ENCODE measurements around the gene GIPC1. TPM values are rescaled to one million over a fixed set of nuclear protein-coding genes. Genes with fewer than 3 reads are reported as not detected.

The GIPC1 gene
- total RNA-seq, 1 experiment from 2014 or later, result 103 TPM

DNA sequence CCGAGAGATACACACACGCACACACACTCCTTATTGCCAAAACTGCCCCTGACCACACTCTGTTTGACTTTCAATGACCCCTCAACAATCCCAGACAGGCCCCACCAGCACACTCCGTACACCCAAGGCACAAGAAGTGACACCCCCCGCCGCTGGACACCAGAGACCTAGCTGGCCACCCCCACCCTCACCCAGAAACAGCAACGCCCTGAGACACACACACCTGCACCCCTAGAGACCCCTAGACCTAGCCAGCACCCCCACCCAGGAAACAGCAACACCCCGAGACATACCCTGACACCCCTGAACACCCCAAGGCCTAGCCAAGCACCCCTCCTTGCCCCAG is 19.6 kb downstream of the GIPC1 start (continued):
- TF ChIP-seq RAD21 (IDR thresholded peaks at IDR 0.05; ENCODE audit: low read depth), result no peak
- TF ChIP-seq YY1 (IDR thresholded peaks at IDR 0.05; ENCODE audit: extremely low read depth, insufficient replicate concordance, low read depth, low read length), result no peak

DNA sequence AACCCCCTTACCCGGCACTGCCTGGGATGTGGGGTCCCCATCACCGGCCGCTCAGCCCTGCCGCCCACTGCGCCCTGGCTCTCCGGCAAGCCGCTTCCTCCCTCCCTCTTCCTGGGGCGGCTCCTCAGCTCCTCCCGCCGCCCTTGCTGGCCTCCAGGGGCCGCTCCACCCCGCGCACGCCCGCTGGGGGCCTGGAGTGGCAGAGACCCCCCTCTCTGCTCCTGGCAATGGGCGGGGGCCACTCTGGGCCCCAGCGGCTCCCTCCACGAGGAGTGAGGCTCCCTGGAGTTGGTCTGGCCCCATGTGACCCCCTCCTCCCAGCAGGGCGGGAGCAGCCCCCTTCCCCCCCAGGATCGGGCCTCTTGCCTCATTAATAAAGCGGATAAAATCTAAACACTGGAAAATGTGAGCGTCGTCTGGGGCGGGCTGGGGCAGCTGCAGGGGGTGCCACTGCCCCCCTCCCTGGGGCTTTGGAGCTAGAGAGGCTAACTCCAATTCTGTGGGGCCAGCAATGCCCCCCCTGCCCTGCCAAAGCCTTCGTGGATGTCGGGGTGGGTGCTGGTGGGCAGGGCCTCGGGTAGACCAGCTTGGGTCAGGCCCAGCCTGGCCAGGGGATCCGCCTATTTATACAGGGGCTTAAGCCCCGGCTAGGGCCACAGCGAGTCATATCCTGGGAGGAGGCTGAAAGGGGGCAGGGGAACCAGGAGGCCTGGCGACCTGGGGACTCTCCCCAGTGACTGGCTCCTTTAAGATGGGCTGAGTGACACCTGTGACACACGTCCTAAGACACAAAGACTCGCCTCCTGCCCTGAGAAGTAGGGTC is 20.5 kb downstream of the GIPC1 start, which contains the start of gene PTGER1:
Gene PTGER1, minus strand, starts transcription at position 104 of the 823 bp plus-strand sequence. CDS start 1,034 bp downstream, outside the sequence.
- intact Hi-C loops (cut with micrococcal nuclease), result no loop called here
- TF ChIP-seq, protein P1, sequence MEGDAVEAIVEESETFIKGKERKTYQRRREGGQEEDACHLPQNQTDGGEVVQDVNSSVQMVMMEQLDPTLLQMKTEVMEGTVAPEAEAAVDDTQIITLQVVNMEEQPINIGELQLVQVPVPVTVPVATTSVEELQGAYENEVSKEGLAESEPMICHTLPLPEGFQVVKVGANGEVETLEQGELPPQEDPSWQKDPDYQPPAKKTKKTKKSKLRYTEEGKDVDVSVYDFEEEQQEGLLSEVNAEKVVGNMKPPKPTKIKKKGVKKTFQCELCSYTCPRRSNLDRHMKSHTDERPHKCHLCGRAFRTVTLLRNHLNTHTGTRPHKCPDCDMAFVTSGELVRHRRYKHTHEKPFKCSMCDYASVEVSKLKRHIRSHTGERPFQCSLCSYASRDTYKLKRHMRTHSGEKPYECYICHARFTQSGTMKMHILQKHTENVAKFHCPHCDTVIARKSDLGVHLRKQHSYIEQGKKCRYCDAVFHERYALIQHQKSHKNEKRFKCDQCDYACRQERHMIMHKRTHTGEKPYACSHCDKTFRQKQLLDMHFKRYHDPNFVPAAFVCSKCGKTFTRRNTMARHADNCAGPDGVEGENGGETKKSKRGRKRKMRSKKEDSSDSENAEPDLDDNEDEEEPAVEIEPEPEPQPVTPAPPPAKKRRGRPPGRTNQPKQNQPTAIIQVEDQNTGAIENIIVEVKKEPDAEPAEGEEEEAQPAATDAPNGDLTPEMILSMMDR (IDR thresholded peaks at IDR 0.05 in 2 of 3, conservative IDR thresholded peaks at IDR 0.05 in 1 of 3; ENCODE audit: borderline replicate concordance in 1 of 3, insufficient read depth in 1 of 3, low read depth in 2 of 3, low read length in 2 of 3), result peak; percentile 5 to 51 (median 44); a peak in 4 of 6 replicates
- TF ChIP-seq FOSL1 (IDR thresholded peaks at IDR 0.05; ENCODE audit: low read depth) (0 out of 2 replicates have a peak, but pooled peaks have one; percentile 0), SRF (IDR thresholded peaks at IDR 0.05; ENCODE audit: low read depth) (no peak), SP1 (IDR thresholded peaks at IDR 0.05; ENCODE audit: low read depth) (no peak), JUND (IDR thresholded peaks at IDR 0.05) (no peak), ZFX (IDR thresholded peaks at IDR 0.05) (peak; percentile 8; the same call in 1 of the 2 replicates)
- H2AFZ ChIP-seq (ENCODE audit: low read depth, low read length, poor library complexity, severe bottlenecking), result no peak within 1 kb of the TSS
- ChIA-PET RAD21 (ENCODE audit: low non-redundant PET in 1 of 2, low total read pairs in 2 of 2, uncharacterized antibody in 2 of 2, unreplicated experiment in 2 of 2) (interaction anchor here in 1 of 2 experiments (0.7 kb wide), 1 partner anchor 339 kb away, joined by 4 read pairs; the partner anchor contains the start of gene ASF1B), POLR2A (no interaction called here), CTCF (interaction anchor here (0.6 to 0.9 kb wide), 3 partner anchors 10 to 896 kb away, joined by 3 to 4 read pairs (median 3); no protein-coding TSS in a partner anchor)
- H3K9me2 ChIP-seq (ENCODE audit: insufficient read depth), result no peaks in the 10 kb centered on the region
- no peaks in the 10 kb centered on the region for H3K27me3 ChIP-seq (ENCODE audit: insufficient read depth, low read length)
- H3K4me3 ChIP-seq (replicated peaks in 1 of 2; ENCODE audit: low read depth in 1 of 2, low read length in 2 of 2), result peak within 1 kb of the TSS; percentile 11 to 16; a peak in 1 of 4 replicates
- peaks cover 22 to 46% of the 10 kb centered on the region in 2 experiments; a peak in 3 of 4 replicates for H3K4me1 ChIP-seq (ENCODE audit: control insufficient read depth in 1 of 2, insufficient read depth in 2 of 2, low read length in 2 of 2)
- H3K9me3 ChIP-seq (ENCODE audit: control insufficient read depth in 1 of 2, insufficient read depth in 1 of 2, low read depth in 1 of 2, low read length in 2 of 2), result no peaks in the 10 kb centered on the region
- H3K27ac ChIP-seq (ENCODE audit: low read depth, low read length), result peak within 1 kb of the TSS; percentile 51; the same call in 1 of the 2 replicates
- ATAC-seq (peak; percentile 44), DNase-seq (ENCODE audit: low read depth, low spot score) (peak; percentile 21)
- peak within 1 kb of the TSS; percentile 45 for H3K9ac ChIP-seq (ENCODE audit: low read length)
- no peaks in the 10 kb centered on the region for H4K20me1 ChIP-seq (ENCODE audit: insufficient read depth)
- peaks cover 9 to 10% of the 10 kb centered on the region in 2 experiments; a peak in 3 of 4 replicates for H3K36me3 ChIP-seq (ENCODE audit: control insufficient read depth in 1 of 2, insufficient read depth in 2 of 2, low read length in 2 of 2)
- peak within 1 kb of the TSS; percentile 72 for H3K4me2 ChIP-seq (ENCODE audit: low read length)
- no peaks in the 10 kb centered on the region; the same call in 1 of the 2 replicates for H3K79me2 ChIP-seq (ENCODE audit: insufficient read depth, low read length)
- BruUV-seq (replicated peaks), result no TSS peak

Measured in HCT116 (cell line).